ENCODE measurements around the gene SLC47A2.

DNA sequence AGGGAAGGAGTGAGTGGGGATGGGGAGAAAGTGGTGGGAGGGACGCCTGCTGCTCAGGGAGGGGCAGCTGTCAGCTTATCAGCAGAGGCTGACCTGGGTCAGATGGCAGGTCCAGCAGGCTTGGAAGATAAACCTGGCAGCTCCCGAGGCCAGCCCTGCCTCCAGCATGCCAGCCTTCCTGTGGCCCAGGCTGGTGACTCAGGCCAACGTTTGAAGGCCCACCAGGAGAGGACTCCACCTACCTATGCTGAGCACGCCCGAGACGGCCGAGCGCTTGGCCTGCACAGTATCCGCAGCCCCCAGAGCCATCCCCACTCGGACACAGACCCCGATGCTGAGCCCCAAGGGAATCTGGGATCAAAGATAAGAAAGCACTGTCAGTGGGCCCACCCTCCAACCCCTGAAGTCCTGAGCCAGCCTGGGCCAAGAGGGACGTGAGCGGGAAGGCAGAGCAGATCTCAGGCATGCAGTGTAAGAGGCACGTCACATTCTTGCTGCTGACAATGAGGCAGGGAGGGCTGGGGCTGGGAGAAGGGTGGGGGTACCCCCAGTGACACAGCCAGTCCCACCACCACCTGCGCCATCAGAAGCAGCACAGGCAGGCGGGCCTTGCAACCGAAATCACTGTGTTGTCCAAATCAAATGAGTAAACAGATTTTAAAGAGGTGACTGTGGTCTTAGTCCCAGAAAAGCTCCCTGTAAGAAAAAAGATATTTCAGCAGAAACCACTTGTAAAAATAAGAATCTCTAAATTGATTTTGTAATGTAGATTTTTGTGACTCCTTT lies 12.4 kb downstream of the SLC47A2 start:
- TF ChIP-seq, protein P1, sequence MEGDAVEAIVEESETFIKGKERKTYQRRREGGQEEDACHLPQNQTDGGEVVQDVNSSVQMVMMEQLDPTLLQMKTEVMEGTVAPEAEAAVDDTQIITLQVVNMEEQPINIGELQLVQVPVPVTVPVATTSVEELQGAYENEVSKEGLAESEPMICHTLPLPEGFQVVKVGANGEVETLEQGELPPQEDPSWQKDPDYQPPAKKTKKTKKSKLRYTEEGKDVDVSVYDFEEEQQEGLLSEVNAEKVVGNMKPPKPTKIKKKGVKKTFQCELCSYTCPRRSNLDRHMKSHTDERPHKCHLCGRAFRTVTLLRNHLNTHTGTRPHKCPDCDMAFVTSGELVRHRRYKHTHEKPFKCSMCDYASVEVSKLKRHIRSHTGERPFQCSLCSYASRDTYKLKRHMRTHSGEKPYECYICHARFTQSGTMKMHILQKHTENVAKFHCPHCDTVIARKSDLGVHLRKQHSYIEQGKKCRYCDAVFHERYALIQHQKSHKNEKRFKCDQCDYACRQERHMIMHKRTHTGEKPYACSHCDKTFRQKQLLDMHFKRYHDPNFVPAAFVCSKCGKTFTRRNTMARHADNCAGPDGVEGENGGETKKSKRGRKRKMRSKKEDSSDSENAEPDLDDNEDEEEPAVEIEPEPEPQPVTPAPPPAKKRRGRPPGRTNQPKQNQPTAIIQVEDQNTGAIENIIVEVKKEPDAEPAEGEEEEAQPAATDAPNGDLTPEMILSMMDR (IDR thresholded peaks at IDR 0.05): no peak
- TF ChIP-seq POLR2A (IDR thresholded peaks at IDR 0.05; ENCODE audit: low read depth): no peak
- TF ChIP-seq EP300 (IDR thresholded peaks at IDR 0.05): no peak

All from esophagus muscularis mucosa (tissue), 4 donors.